ENCODE measurements around the gene TMTC1.

Gene TMTC1

DNA sequence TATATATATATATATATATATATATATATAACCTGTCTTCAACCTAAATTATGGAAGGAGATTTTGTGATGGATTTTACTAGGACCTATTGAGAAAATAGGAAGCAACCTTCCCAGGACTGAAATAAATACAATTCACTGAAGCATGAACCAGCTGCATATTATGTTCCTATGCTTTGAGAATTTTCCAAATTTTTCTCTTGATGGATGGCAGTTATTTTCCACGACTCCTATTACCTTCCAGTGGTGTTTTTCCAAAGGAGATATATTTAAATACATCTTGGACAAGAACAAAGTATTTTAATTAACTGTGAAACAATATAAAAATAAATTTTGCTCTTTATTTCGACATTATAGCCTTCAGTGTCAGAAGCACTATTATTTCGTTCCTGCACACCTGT lies 87.9 kb downstream of the TMTC1 start:
- H3K4me3 ChIP-seq (ENCODE audit: low read depth, low read length) = no peak overlapping the region
- DNase-seq (ENCODE audit: low read depth) = no peak
- TF ChIP-seq, protein P1, sequence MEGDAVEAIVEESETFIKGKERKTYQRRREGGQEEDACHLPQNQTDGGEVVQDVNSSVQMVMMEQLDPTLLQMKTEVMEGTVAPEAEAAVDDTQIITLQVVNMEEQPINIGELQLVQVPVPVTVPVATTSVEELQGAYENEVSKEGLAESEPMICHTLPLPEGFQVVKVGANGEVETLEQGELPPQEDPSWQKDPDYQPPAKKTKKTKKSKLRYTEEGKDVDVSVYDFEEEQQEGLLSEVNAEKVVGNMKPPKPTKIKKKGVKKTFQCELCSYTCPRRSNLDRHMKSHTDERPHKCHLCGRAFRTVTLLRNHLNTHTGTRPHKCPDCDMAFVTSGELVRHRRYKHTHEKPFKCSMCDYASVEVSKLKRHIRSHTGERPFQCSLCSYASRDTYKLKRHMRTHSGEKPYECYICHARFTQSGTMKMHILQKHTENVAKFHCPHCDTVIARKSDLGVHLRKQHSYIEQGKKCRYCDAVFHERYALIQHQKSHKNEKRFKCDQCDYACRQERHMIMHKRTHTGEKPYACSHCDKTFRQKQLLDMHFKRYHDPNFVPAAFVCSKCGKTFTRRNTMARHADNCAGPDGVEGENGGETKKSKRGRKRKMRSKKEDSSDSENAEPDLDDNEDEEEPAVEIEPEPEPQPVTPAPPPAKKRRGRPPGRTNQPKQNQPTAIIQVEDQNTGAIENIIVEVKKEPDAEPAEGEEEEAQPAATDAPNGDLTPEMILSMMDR (conservative IDR thresholded peaks at IDR 0.05; ENCODE audit: low read depth, low read length) = no peak

DNA sequence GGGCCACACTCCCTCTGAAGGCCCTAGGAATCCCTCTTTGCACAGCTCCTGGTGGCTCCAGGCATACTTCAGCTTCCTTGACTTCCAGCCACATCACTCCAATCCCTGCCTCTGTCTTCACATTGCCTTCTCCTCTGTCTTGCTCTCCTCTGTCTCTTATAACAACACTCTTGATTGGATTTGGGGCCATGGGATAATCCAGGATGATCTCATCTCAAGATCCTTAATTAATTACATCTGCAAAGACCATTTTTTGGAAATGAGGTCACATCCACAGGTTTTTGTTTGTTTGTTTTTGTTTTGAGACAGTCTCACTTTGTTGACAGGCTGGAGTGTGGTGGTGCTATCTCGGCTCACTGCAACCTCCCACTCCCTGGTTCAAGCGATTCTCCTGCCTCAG lies 88.7 kb downstream of the TMTC1 start:
- no peak overlapping the region for H3K4me3 ChIP-seq (ENCODE audit: low read depth, low read length)
- DNase-seq (ENCODE audit: low read depth) = no peak
- TF ChIP-seq, protein P1 (conservative IDR thresholded peaks at IDR 0.05; ENCODE audit: low read depth, low read length) = no peak

DNA sequence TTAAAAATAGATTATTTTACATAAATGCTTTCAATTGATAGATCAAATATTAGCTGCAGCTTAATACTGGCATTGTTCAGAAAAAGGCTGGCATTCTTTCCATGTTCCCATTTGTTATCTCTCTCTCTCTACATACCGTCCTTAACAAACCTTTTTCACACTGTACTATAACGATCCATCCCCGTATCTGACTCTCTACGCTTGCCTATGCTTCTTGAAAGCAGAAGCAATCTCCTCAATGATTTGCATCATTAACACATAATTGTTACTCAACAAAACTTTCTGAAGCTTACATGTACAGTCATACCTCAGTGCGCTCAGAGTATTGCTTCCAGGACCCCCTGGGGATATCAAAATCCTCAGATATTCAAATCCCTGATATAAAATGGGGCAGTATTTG lies 89.7 kb downstream of the TMTC1 start:
- no peak overlapping the region for H3K4me3 ChIP-seq (ENCODE audit: low read depth, low read length)
- DNase-seq (ENCODE audit: low read depth) = no peak
- TF ChIP-seq, protein P1 (conservative IDR thresholded peaks at IDR 0.05; ENCODE audit: low read depth, low read length) = no peak

DNA sequence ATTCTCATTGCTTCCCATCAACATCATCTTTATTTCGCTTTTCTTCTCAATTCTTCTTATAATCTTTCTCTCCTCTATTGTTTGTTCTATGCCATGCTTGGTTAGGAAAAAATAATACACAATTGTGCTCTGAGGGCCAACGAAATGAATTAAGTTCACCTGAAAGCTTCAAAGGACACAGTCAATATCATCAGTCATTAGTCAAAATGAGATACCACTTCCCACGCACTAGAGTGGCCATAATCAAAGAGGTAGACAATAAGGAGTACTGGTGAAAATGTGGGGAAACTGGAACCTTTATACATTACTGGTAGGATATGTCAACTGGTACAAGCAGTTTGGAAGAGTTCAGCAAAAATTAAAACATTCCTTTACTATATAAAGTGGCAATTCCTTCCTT lies 91.5 kb downstream of the TMTC1 start:
- TF ChIP-seq, protein P1 (conservative IDR thresholded peaks at IDR 0.05; ENCODE audit: low read depth, low read length) = no peak
- DNase-seq (ENCODE audit: low read depth) = no peak
- no peak overlapping the region for H3K4me3 ChIP-seq (ENCODE audit: low read depth, low read length)

DNA sequence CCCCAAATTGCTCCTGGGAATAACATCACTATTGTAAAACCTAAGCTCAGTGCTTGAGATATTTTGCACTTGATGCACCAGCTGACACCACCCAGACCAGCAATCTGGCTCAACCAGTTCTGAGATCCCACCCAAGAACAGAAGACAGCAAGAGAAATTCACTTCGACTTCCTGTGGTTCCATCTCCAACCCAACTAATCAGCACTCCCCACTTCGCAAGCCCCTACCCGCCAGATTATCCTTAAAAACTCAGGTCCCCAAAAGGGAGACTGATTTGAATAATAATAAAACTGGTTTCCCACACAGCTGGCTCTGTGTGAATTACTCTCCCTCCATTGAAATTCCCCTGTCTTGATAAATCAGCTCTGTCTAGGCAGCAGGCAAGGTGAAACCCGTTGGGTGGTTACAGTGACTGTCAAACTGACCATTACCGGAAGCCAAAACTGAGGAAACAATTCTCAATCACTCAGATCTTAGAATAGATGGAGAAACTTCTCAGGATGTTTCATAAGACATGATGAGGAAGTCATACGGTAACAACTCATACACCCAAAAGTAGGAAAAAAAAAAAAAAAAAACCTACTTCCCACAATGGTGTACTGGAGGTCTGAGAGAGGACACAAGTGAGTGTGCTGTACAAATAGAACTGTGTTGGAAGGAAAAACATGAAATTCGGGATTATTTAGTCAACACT lies 92.4 kb downstream of the TMTC1 start:
- H3K4me3 ChIP-seq (ENCODE audit: low read depth, low read length) = no peak overlapping the region
- TF ChIP-seq, protein P1 (conservative IDR thresholded peaks at IDR 0.05; ENCODE audit: low read depth, low read length) = no peak
- no peak for DNase-seq (ENCODE audit: low read depth)

DNA sequence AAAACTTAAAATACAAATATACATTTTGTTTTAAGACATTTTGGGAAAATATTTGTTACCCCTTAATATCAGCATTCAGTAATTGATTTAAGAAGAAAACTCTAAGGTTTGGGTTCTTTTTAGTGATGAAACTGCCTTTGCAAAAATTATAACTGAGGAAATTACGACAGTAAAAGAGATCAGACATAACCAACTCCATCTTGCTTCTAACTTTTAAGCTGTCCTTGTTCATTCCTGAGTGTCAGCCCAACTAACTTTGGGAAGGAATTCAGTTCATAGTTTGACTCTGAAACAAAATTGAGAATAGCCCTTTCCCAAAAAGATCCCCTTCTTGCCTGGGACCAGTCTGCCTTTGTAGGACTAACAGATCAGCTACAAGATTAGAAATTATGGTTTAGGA lies 93.0 kb downstream of the TMTC1 start:
- DNase-seq (ENCODE audit: low read depth) = no peak
- TF ChIP-seq, protein P1 (conservative IDR thresholded peaks at IDR 0.05; ENCODE audit: low read depth, low read length) = no peak
- H3K4me3 ChIP-seq (ENCODE audit: low read depth, low read length) = no peak overlapping the region

DNA sequence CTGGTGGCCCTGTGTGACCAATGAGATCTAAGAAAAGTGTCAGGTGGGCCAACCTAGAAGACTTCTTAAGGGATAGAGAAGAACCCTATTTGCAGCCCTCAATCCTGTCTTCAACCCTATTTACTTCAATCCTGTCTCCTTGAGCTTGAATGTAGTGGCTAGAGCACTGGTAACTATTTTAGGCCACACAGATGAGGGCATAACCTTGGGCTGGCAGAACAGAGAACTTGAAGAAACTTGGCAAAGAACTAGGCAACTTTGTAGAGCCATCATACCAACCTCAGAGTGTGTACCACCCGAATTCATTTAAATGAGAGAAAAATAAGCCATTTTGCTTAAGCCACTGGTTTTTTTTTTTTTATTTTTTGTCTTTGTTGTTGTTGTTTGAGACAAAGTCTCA lies 94.8 kb downstream of the TMTC1 start:
- TF ChIP-seq, protein P1 (conservative IDR thresholded peaks at IDR 0.05; ENCODE audit: low read depth, low read length) = no peak
- no peak for DNase-seq (ENCODE audit: low read depth)
- H3K4me3 ChIP-seq (ENCODE audit: low read depth, low read length) = no peak overlapping the region
